Vagina (tissue), 2 donors: ENCODE data around the gene NUFIP2.

Source experiments
- POLR2A ChIP-seq, 2 donors: fragments of 450-650 bp; IDR thresholded peaks; one replicate each; pipeline ENCODE4 v1.6.1; 2017; ENCODE audit warnings: antibody characterized with exemption in 2 of 2, mild to moderate bottlenecking in 2 of 2, moderate library complexity in 2 of 2
- POLR2AphosphoS5 ChIP-seq, 2 donors: sonication (generic); formaldehyde crosslinking; IDR thresholded peaks; one replicate each; pipeline ENCODE4 v1.9.0; 2017; ENCODE audit warnings: antibody characterized with exemption in 2 of 2, mild to moderate bottlenecking in 2 of 2, low read depth in 1 of 2; ENCODE audit not compliant: insufficient read depth in 1 of 2

GRCh38 chr17:29295420-29295819 lies 1.5 kb upstream of the NUFIP2 start:
- no peak for TF ChIP-seq POLR2AphosphoS5 (IDR thresholded peaks at IDR 0.05; ENCODE audit: insufficient read depth in 1 of 2, low read depth in 1 of 2)
- TF ChIP-seq POLR2A (IDR thresholded peaks at IDR 0.05) = no peak
